Trophoblast cell (in vitro differentiated cells and primary cell): ENCODE data around the gene PAX2.

ENCODE experiments used
- DNase-seq, 2 donors: peaks; one replicate each; pipeline ENCODE4 v3.0.0-alpha.2; 2016
- H2AFZ ChIP-seq: 2 replicates; pipeline ENCODE4 v1.6.1; 2013; ENCODE audit warnings: low read length, moderate library complexity, mild to moderate bottlenecking; ENCODE audit not compliant: insufficient read depth, poor library complexity
- H2AK5ac ChIP-seq: 2 replicates; pipeline ENCODE4 v1.6.1; 2013; ENCODE audit warnings: mild to moderate bottlenecking, low read length
- H2BK120ac ChIP-seq: 2 replicates; pipeline ENCODE4 v1.6.1; 2013; ENCODE audit warnings: low read length, mild to moderate bottlenecking, moderate library complexity; ENCODE audit not compliant: insufficient read depth, poor library complexity
- H2BK12ac ChIP-seq: 2 replicates; pipeline ENCODE4 v1.6.1; 2013; ENCODE audit warnings: mild to moderate bottlenecking, low read length, moderate library complexity
- H2BK5ac ChIP-seq: 2 replicates; pipeline ENCODE4 v1.6.1; 2013; ENCODE audit warnings: low read length, low read depth, moderate library complexity, mild to moderate bottlenecking; ENCODE audit not compliant: poor library complexity
- H3K14ac ChIP-seq: 2 replicates; pipeline ENCODE4 v1.6.1; 2013; ENCODE audit warnings: mild to moderate bottlenecking, low read length
- H3K18ac ChIP-seq: 2 replicates; pipeline ENCODE4 v1.6.1; 2013; ENCODE audit warnings: mild to moderate bottlenecking, low read length
- H3K23ac ChIP-seq: 2 replicates; pipeline ENCODE4 v1.6.1; 2013; ENCODE audit warnings: low read length
- H3K27ac ChIP-seq: 2 replicates; pipeline ENCODE4 v1.5.1; 2013; ENCODE audit warnings: low read depth, mild to moderate bottlenecking, inconsistent platforms, low read length, moderate library complexity
- H3K27me3 ChIP-seq: 2 replicates; pipeline ENCODE4 v1.6.1; 2013; ENCODE audit warnings: inconsistent platforms, mild to moderate bottlenecking, low read length, moderate library complexity; ENCODE audit not compliant: insufficient read depth
- H3K36me3 ChIP-seq, 2 experiments: 1 replicate in 1 of 2; 2 replicates in 1 of 2; pipeline ENCODE4 v1.6.1; 2013; ENCODE audit warnings: low read length in 2 of 2, mild to moderate bottlenecking in 2 of 2, moderate library complexity in 1 of 2; ENCODE audit not compliant: insufficient read depth in 2 of 2, control insufficient read depth in 1 of 2
- H3K4ac ChIP-seq: 2 replicates; pipeline ENCODE4 v1.6.1; 2013; ENCODE audit warnings: low read depth, mild to moderate bottlenecking, low read length, moderate library complexity
- H3K4me1 ChIP-seq, 2 experiments: 1 replicate in 1 of 2; 2 replicates in 1 of 2; pipeline ENCODE4 v1.6.1; 2013; ENCODE audit warnings: low read length in 2 of 2, mild to moderate bottlenecking in 2 of 2, moderate library complexity in 1 of 2; ENCODE audit not compliant: insufficient read depth in 2 of 2, control insufficient read depth in 1 of 2
- H3K4me2 ChIP-seq: 2 replicates; pipeline ENCODE4 v1.6.1; 2013; ENCODE audit warnings: inconsistent platforms, mild to moderate bottlenecking, low read length, moderate library complexity
- H3K4me3 ChIP-seq: 2 replicates; pipeline ENCODE4 v1.5.1; 2013; ENCODE audit warnings: mild to moderate bottlenecking, low read depth, low read length, inconsistent platforms
- H3K79me1 ChIP-seq: one replicate; pipeline ENCODE4 v1.6.1; 2013; ENCODE audit warnings: low read length
- H3K79me2 ChIP-seq: 2 replicates; pipeline ENCODE4 v1.6.1; 2013; ENCODE audit warnings: low read length, mild to moderate bottlenecking; ENCODE audit not compliant: control insufficient read depth, insufficient read depth, poor library complexity
- H3K9ac ChIP-seq: 2 replicates; pipeline ENCODE4 v1.6.1; 2013; ENCODE audit warnings: mild to moderate bottlenecking, low read length
- H3K9me3 ChIP-seq: 2 replicates; pipeline ENCODE4 v1.6.1; 2013; ENCODE audit warnings: low read depth, mild to moderate bottlenecking, control low read depth, inconsistent platforms, low read length; ENCODE audit not compliant: insufficient read depth
- H4K12ac ChIP-seq: 2 replicates; pipeline ENCODE4 v1.6.1; 2013; ENCODE audit warnings: low read depth, mild to moderate bottlenecking, low read length, moderate library complexity
- H4K8ac ChIP-seq: 2 replicates; pipeline ENCODE4 v1.6.1; 2013; ENCODE audit warnings: low read depth, mild to moderate bottlenecking, low read length, moderate library complexity
- H4K91ac ChIP-seq: one replicate; pipeline ENCODE4 v1.6.1; 2013; ENCODE audit warnings: low read depth, mild to moderate bottlenecking, low read length, moderate library complexity
- WGBS: extraction: QIAGEN DNeasy Blood & Tissue Kit; methylation state at CpG from one replicate; pipeline ENCODE4 v1.1.7; 2013; ENCODE audit warnings: missing lambda C conversion rate; ENCODE audit not compliant: insufficient read length, insufficient coverage; ENCODE audit errors: extremely low coverage; 5-methylcytosine and 5-hydroxymethylcytosine counted together

PAX2 gene

GRCh38 chr10:100837300-100837699 lies 91.9 kb downstream of the PAX2 start:
- H3K4me1 ChIP-seq = no peaks in the 10 kb centered on the region
- H4K12ac ChIP-seq = no peak overlapping the region
- no peak overlapping the region for H4K91ac ChIP-seq
- no peak overlapping the region for H3K4ac ChIP-seq
- H3K18ac ChIP-seq = no peak overlapping the region
- no peak overlapping the region for H2BK120ac ChIP-seq
- no peak overlapping the region for H4K8ac ChIP-seq
- H3K79me2 ChIP-seq = no peaks in the 10 kb centered on the region
- H2BK12ac ChIP-seq = no peak overlapping the region
- no peaks in the 10 kb centered on the region for H3K36me3 ChIP-seq
- H3K27ac ChIP-seq = no peak overlapping the region
- H3K9ac ChIP-seq = no peak overlapping the region
- H3K79me1 ChIP-seq = no peaks in the 10 kb centered on the region
- no peak overlapping the region for H2BK5ac ChIP-seq
- H3K4me2 ChIP-seq = no peak overlapping the region
- peaks cover 1% of the 10 kb centered on the region for H3K9me3 ChIP-seq
- no peak overlapping the region for H3K23ac ChIP-seq
- no peak overlapping the region for H3K14ac ChIP-seq
- H2AK5ac ChIP-seq = no peak overlapping the region
- no CpG with 5 or more reads among the region's 3 CpGs for WGBS
- H2AFZ ChIP-seq = no peak overlapping the region
- peaks cover 12% of the 10 kb centered on the region for H3K27me3 ChIP-seq
- no peak overlapping the region for H3K4me3 ChIP-seq
- no peak for DNase-seq

GRCh38 chr10:100838986-100839385 lies 93.6 kb downstream of the PAX2 start:
- Histone ChIP-seq H2AFZ (no peak overlapping the region), H3K27ac (no peak overlapping the region), H3K36me3 (no peaks in the 10 kb centered on the region), H3K14ac (no peak overlapping the region), H3K9me3 (peaks cover 1% of the 10 kb centered on the region), H3K79me2 (no peaks in the 10 kb centered on the region), H3K23ac (no peak overlapping the region), H4K91ac (no peak overlapping the region), H3K4me2 (no peak overlapping the region), H4K8ac (no peak overlapping the region), H3K79me1 (no peaks in the 10 kb centered on the region), H3K9ac (no peak overlapping the region), H2BK12ac (no peak overlapping the region), H2AK5ac (no peak overlapping the region), H3K4ac (no peak overlapping the region), H4K12ac (no peak overlapping the region), H2BK5ac (no peak overlapping the region), H3K18ac (no peak overlapping the region), H3K27me3 (no peaks in the 10 kb centered on the region), H3K4me1 (no peaks in the 10 kb centered on the region), H2BK120ac (no peak overlapping the region), H3K4me3 (no peak overlapping the region)
- no CpG with 5 or more reads among the region's 3 CpGs for WGBS
- DNase-seq = no peak

- no peak overlapping the region for H2AFZ ChIP-seq
- H3K79me1 ChIP-seq = no peaks in the 10 kb centered on the region
- H3K14ac ChIP-seq = no peak overlapping the region
- H2BK120ac ChIP-seq = no peak overlapping the region
- no CpG with 5 or more reads among the region's 3 CpGs for WGBS
- H3K4me1 ChIP-seq = no peaks in the 10 kb centered on the region
- no peaks in the 10 kb centered on the region for H3K36me3 ChIP-seq
- no peak overlapping the region for H3K23ac ChIP-seq
- peaks cover 1% of the 10 kb centered on the region for H3K9me3 ChIP-seq
- no peak overlapping the region for H3K18ac ChIP-seq
- no peak overlapping the region for H4K8ac ChIP-seq
- H3K4me2 ChIP-seq = no peak overlapping the region
- no peak overlapping the region for H3K9ac ChIP-seq
- no peaks in the 10 kb centered on the region for H3K79me2 ChIP-seq
- no peak overlapping the region for H2BK12ac ChIP-seq
- H2BK5ac ChIP-seq = no peak overlapping the region
- no peak for DNase-seq
- no peak overlapping the region for H2AK5ac ChIP-seq
- H4K91ac ChIP-seq = no peak overlapping the region
- H4K12ac ChIP-seq = no peak overlapping the region
- H3K4me3 ChIP-seq = no peak overlapping the region
- H3K27ac ChIP-seq = no peak overlapping the region
- H3K27me3 ChIP-seq = no peaks in the 10 kb centered on the region
- H3K4ac ChIP-seq = no peak overlapping the region
Measured at GRCh38 chr10:100841528-100841927, 96.1 kb downstream of the PAX2 start.

- no CpG with 5 or more reads among the region's 5 CpGs for WGBS
- no peak overlapping the region for H4K91ac ChIP-seq
- no peak overlapping the region for H3K27ac ChIP-seq
- no peak overlapping the region for H3K23ac ChIP-seq
- peak; percentile 24 to 32 for DNase-seq
- peaks cover 3% of the 10 kb centered on the region for H3K27me3 ChIP-seq
- H4K8ac ChIP-seq = no peak overlapping the region
- H3K9ac ChIP-seq = no peak overlapping the region
- H3K18ac ChIP-seq = no peak overlapping the region
- H3K4me3 ChIP-seq = no peak overlapping the region
- no peak overlapping the region for H3K14ac ChIP-seq
- no peak overlapping the region for H2BK12ac ChIP-seq
- H3K4ac ChIP-seq = no peak overlapping the region
- H3K9me3 ChIP-seq = no peaks in the 10 kb centered on the region
- H3K4me2 ChIP-seq = no peak overlapping the region
- H3K79me2 ChIP-seq = no peaks in the 10 kb centered on the region
- no peak overlapping the region for H2AFZ ChIP-seq
- no peak overlapping the region for H2AK5ac ChIP-seq
- no peak overlapping the region for H2BK5ac ChIP-seq
- H3K36me3 ChIP-seq = no peaks in the 10 kb centered on the region
- H2BK120ac ChIP-seq = no peak overlapping the region
- no peaks in the 10 kb centered on the region for H3K79me1 ChIP-seq
- no peaks in the 10 kb centered on the region for H3K4me1 ChIP-seq
- H4K12ac ChIP-seq = no peak overlapping the region
Measured at GRCh38 chr10:100847440-100847839, 102.1 kb downstream of the PAX2 start.
